Jurkat, Clone E6-1 (cell line): ENCODE data around the gene ZNF831.

ENCODE experiments used
- DNase-seq: peaks from one replicate; pipeline ENCODE4 v3.0.0-alpha.2; 2011; ENCODE audit warnings: low read depth, low spot score
- H3K4me3 ChIP-seq: 2 replicates; pipeline ENCODE4 v1.5.1; 2011; ENCODE audit warnings: mild to moderate bottlenecking, low read length, control low read depth, moderate library complexity

ZNF831 gene

GRCh38 chr20:59223750-59224149 lies 60.1 kb downstream of the ZNF831 start:
- H3K4me3 ChIP-seq: no peak overlapping the region
- DNase-seq: no peak

GRCh38 chr20:59224236-59224635 lies 60.6 kb downstream of the ZNF831 start:
- no peak overlapping the region for H3K4me3 ChIP-seq
- no peak for DNase-seq

DNA sequence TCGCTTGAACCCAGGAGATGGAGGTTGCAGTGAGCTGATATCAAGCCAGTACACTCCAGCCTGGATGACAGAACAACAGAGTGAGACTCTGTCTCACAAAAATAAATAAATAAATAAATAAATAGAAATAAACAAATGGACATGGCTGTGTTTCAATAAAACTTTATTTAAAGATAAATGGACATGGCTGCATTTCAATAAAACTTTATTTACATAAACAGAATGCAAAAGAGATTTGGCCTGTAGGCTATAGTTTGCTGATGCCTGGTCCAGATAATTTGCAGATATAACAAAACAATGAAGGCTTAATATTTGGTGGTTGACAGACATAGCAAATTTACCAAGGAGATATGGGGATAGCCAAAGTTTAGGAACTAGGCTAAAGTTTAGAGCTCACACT lies 66.8 kb downstream of the ZNF831 start:
- DNase-seq: no peak

GRCh38 chr20:59231124-59231804 lies 67.6 kb downstream of the ZNF831 start:
- no peak overlapping the region for H3K4me3 ChIP-seq
- DNase-seq: no peak

More for the DNA sequence above, 66.8 kb downstream of the ZNF831 start:
- H3K4me3 ChIP-seq: no peak overlapping the region

GRCh38 chr20:59232618-59233017 lies 69.0 kb downstream of the ZNF831 start:
- no peak for DNase-seq

DNA sequence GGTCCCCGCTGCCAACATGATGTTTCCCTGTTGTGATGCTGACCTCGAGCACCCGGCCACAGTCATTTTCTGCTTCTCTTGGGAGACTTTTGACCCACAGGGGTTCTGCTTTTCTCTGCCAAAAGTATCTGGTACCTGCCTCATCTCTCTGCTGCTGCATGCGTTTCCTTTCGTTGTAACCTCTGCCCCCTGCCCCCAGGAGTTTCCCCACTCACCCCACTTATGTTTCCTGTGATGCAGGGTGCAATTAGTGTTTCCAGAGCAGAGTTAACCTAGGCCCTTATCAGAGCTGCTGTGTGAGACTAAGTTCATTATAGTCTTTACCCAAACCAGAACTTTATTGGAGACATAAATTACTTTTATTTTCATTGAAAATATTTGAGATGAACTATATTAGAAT lies 71.6 kb downstream of the ZNF831 start:
- no peak overlapping the region for H3K4me3 ChIP-seq
- no peak for DNase-seq

More at GRCh38 chr20:59232618-59233017, 69.0 kb downstream of the ZNF831 start:
- no peak overlapping the region for H3K4me3 ChIP-seq

GRCh38 chr20:59240006-59240405 lies 76.4 kb downstream of the ZNF831 start:
- no peak overlapping the region for H3K4me3 ChIP-seq
- no peak for DNase-seq

GRCh38 chr20:59242714-59243626 lies 79.3 kb downstream of the ZNF831 start:
- H3K4me3 ChIP-seq: no peak overlapping the region
- no peak for DNase-seq

- H3K4me3 ChIP-seq: no peak overlapping the region
- DNase-seq: no peak
These were observed 83.2 kb downstream of the ZNF831 start for GRCh38 chr20:59246691-59247400.

- no peak overlapping the region for H3K4me3 ChIP-seq
- no peak for DNase-seq
These were observed 84.4 kb downstream of the ZNF831 start for GRCh38 chr20:59247731-59248684.

DNA sequence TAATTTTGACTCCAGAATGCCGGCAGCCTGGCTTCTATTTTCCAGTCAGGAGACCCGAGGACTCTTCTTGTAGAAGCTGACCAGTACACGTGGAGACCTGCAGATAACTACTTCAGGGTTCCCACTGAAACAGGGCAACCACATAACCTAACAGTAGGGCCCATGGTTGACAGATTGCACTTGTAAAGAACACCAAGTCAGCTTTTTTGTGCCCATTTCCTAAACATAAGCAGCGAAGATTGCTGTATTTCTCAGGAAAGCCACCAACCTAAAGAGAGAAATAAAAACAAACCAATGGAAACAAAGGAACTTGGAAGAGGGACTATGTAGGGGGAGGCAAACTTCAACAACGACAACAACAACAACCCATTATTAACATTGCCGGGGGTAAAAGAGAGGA lies 86.7 kb downstream of the ZNF831 start:
- H3K4me3 ChIP-seq: no peak overlapping the region
- no peak for DNase-seq

GRCh38 chr20:59253325-59253724 lies 89.7 kb downstream of the ZNF831 start:
- H3K4me3 ChIP-seq: no peak overlapping the region
- DNase-seq: peak; percentile 94

GRCh38 chr20:59253779-59254319 lies 90.2 kb downstream of the ZNF831 start:
- DNase-seq: peak; percentile 74
- H3K4me3 ChIP-seq: no peak overlapping the region

DNA sequence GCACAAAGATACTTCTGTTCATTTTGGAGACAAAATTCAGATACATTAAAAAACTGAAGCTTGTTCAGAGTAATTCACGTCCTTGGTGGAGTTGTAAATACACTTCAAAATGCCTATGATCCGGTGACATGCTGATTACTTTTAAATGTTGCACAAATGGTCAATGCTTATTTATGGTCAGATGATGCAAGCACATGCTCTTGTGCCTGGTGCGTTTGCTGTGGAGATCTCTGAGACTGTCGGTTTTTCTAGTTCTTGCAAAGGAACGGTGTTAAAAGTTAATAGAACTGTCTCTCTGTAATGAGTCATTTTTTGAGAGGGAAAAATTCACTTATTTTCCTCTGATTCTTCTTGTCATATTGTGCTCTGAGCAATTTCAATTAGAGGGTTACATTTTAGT lies 91.6 kb downstream of the ZNF831 start:
- no peak for DNase-seq
- no peak overlapping the region for H3K4me3 ChIP-seq

DNA sequence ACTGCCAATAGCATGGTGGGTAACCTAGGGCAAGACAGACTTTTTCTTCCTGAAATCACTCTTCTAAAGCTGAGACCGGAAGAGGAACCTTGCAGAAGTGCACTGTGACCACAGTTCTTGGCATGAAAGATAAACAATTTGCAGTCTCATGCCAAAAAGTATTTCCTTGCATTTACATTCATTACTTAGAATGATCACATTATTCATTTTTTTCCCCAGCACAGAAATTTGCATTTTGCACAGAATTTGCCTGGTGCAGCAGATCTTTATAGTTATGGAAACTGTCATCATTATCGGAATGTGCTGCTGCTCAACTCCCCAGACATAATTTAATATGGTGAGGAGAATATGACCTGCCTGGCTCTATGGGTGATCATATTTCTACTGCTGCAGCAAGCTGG lies 94.6 kb downstream of the ZNF831 start:
- peak; percentile 32 for DNase-seq
- no peak overlapping the region for H3K4me3 ChIP-seq

DNA sequence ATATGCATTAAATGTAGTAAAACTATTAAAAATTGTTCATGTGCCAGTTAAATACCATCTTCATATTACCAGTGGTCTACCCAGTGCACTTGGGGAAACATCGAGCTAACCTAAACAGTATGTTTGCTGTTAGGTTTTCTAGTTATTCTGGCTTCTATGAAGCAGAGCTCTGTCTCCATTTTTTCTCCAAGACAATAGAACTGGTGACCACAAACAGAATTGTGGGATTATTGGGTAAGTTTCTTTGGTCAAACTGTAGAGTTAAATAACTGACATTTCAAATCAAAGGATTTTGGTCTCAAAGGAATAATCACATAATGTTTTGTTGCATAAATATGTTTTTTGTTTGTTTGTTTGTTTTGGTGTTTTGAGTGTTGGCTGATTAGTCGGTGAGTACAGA lies 96.3 kb downstream of the ZNF831 start:
- no peak for DNase-seq

GRCh38 chr20:59265298-59265697 lies 101.7 kb downstream of the ZNF831 start:
- DNase-seq: no peak
- no peak overlapping the region for H3K4me3 ChIP-seq

More for the DNA sequence above, 96.3 kb downstream of the ZNF831 start:
- no peak overlapping the region for H3K4me3 ChIP-seq

- DNase-seq: no peak
- no peak overlapping the region for H3K4me3 ChIP-seq
These were observed 105.2 kb downstream of the ZNF831 start for GRCh38 chr20:59268870-59269269.
